Measurements from ENCODE around the gene SEMA6A.

SEMA6A gene

DNA sequence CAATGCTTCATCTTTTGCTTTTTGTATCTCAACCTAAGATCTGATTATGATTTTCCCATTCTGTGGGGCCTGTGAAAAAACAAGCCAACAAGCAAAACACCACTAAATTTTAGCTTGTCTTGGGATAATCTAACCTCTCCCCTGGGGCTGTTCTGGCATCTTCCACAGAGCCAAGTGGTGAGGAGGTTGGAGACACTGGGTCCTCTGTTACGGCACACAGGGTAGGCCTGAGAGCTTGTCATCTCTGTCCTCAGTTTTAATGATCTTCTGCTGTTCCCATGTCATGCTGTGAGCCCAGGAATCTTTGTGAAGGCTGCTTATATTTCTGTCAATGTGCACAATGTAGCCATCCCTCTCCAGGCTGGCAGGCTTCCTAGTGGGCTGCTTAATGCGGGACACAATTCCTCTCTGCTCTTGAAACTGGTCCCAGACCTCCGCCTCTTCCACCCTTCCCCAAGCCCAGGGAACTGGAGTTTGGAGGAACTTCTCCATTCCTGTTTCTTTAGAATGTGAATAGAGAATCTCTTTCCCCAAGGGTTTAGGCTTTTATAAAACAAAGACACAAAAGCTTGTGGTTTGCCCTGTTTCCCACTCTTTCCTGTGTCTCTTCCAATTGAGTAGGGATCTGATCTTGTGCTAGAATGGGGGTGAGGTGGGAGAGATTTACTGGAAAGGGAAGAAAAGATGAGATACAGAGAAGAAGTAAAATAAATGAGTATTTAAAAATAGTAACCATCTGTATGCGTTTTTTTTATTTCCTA, 30.9 kb upstream of the SEMA6A start:
- DNase-seq (ENCODE audit: extremely low read depth, low read depth) = no peak
- no peak for TF ChIP-seq CTCF (IDR thresholded peaks at IDR 0.05; ENCODE audit: low read depth, low read length)

- no peak for TF ChIP-seq CTCF (IDR thresholded peaks at IDR 0.05; ENCODE audit: low read depth, low read length)
- no peak for DNase-seq (ENCODE audit: extremely low read depth, low read depth)
Measured at GRCh38 chr5:116604805-116605204, 30.2 kb upstream of the SEMA6A start.

- no peak for DNase-seq (ENCODE audit: extremely low read depth, low read depth)
- no peak for TF ChIP-seq CTCF (IDR thresholded peaks at IDR 0.05; ENCODE audit: low read depth, low read length)
Measured at GRCh38 chr5:116600876-116601275, 26.3 kb upstream of the SEMA6A start.

GRCh38 chr5:116598911-116599310, 24.3 kb upstream of the SEMA6A start:
- TF ChIP-seq CTCF (IDR thresholded peaks at IDR 0.05; ENCODE audit: low read depth, low read length) = no peak
- no peak for DNase-seq (ENCODE audit: extremely low read depth, low read depth)

DNA sequence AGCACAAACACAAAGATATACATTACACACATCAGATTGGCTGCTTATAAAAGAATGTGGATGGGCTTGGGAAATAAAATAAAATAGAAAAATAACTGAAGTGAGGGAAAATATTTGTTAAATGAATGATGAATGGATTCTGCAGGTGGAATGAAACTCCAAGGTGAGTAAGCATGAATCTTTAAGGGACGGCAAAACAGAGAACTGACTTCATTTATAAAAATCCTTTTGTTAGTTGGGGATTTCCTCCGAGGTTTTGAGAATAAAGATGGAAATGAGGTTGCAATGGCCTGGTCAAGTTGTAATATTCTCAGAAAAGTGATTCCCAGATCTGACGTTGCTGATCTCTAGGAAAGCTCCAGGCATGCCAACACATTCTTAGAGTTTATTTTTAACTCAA, 20.9 kb upstream of the SEMA6A start:
- no peak for DNase-seq (ENCODE audit: extremely low read depth, low read depth)
- TF ChIP-seq CTCF (IDR thresholded peaks at IDR 0.05; ENCODE audit: low read depth, low read length) = no peak

DNA sequence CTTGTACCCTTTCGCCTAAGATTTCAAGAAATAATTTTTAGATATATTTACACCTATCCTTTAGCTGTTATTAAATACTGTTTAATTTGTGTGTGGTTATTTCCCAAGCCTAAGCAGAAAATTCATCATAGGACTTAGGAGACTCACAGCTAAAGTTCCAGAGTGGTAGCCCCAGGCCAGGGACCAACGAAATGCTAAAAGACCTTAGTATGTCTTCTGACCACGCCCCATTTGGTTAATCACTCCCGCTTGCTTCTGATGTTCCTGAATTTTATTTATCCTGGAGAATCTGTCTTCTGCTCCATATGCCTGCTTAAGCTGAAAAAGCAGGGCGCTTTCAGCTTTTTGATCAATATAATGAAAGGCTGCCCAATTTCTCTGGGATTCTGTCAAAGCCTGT, 18.7 kb upstream of the SEMA6A start:
- no peak for DNase-seq (ENCODE audit: extremely low read depth, low read depth)
- no peak for TF ChIP-seq CTCF (IDR thresholded peaks at IDR 0.05; ENCODE audit: low read depth, low read length)

DNA sequence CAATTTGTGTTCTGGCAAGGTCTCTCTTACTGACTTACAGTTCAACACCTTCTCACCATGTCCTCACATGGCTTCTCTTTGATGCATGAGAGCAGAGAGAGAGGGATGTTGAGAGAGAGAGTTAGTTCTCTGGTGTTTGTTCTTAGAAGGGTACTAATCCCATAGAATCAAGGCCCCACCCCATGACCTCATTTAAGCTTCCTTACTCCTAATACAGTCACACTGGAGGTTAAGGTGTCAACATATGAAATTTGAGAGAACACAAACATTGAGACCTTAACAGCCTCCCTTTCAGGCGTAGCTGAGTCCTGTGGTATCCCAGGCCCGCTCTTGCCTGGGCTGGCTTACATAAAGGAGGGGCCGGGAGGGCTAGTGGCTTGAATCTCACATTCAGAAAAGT, 10.6 kb upstream of the SEMA6A start:
- DNase-seq (ENCODE audit: extremely low read depth, low read depth) = no peak
- TF ChIP-seq CTCF (IDR thresholded peaks at IDR 0.05; ENCODE audit: low read depth, low read length) = no peak
